ENCODE measurements around the gene LGALSL.

The LGALSL gene

GRCh38 chr2:64469261-64469660 lies 15.3 kb downstream of the LGALSL start:
- H3K4me3 ChIP-seq (ENCODE audit: low read length), result no peak overlapping the region
- no peak for TF ChIP-seq CTCF (IDR thresholded peaks at IDR 0.05; ENCODE audit: insufficient read depth, low read depth, low read length, missing control alignments)
- DNase-seq (ENCODE audit: low read depth), result no peak

GRCh38 chr2:64470071-64470470 lies 16.1 kb downstream of the LGALSL start:
- no peak for TF ChIP-seq CTCF (IDR thresholded peaks at IDR 0.05; ENCODE audit: insufficient read depth, low read depth, low read length, missing control alignments)
- H3K4me3 ChIP-seq (ENCODE audit: low read length), result no peak overlapping the region
- no peak for DNase-seq (ENCODE audit: low read depth)

GRCh38 chr2:64470766-64471295 lies 16.9 kb downstream of the LGALSL start:
- H3K4me3 ChIP-seq (ENCODE audit: low read length), result no peak overlapping the region
- TF ChIP-seq CTCF (IDR thresholded peaks at IDR 0.05; ENCODE audit: insufficient read depth, low read depth, low read length, missing control alignments), result no peak
- DNase-seq (ENCODE audit: low read depth), result no peak

GRCh38 chr2:64471600-64471999 lies 17.6 kb downstream of the LGALSL start:
- TF ChIP-seq CTCF (IDR thresholded peaks at IDR 0.05; ENCODE audit: insufficient read depth, low read depth, low read length, missing control alignments), result no peak
- DNase-seq (ENCODE audit: low read depth), result no peak
- no peak overlapping the region for H3K4me3 ChIP-seq (ENCODE audit: low read length)

- no peak overlapping the region for H3K4me3 ChIP-seq (ENCODE audit: low read length)
- no peak for TF ChIP-seq CTCF (IDR thresholded peaks at IDR 0.05; ENCODE audit: insufficient read depth, low read depth, low read length, missing control alignments)
- no peak for DNase-seq (ENCODE audit: low read depth)
Observed at GRCh38 chr2:64472881-64473280, 18.9 kb downstream of the LGALSL start.

GRCh38 chr2:64474121-64474571 lies 20.2 kb downstream of the LGALSL start:
- no peak for TF ChIP-seq CTCF (IDR thresholded peaks at IDR 0.05; ENCODE audit: insufficient read depth, low read depth, low read length, missing control alignments)
- DNase-seq (ENCODE audit: low read depth), result no peak

GRCh38 chr2:64474636-64475035 lies 20.7 kb downstream of the LGALSL start:
- TF ChIP-seq CTCF (IDR thresholded peaks at IDR 0.05; ENCODE audit: insufficient read depth, low read depth, low read length, missing control alignments), result no peak
- no peak overlapping the region for H3K4me3 ChIP-seq (ENCODE audit: low read length)
- DNase-seq (ENCODE audit: low read depth), result no peak

More at GRCh38 chr2:64474121-64474571, 20.2 kb downstream of the LGALSL start:
- H3K4me3 ChIP-seq (ENCODE audit: low read length), result no peak overlapping the region
